HepG2 (cell line): ENCODE results near the gene TLE2. TPM values are rescaled to one million over a fixed set of nuclear protein-coding genes. Genes with fewer than 3 reads are reported as not detected.

Experiments used
- AKAP8 ChIP-seq: sonication (generic); formaldehyde crosslinking; IDR thresholded peaks from 2 replicates; pipeline ENCODE4 v1.5.1; 2020; ENCODE audit warnings: mild to moderate bottlenecking, missing genetic modification reagents
- CREM ChIP-seq, 2 experiments: sonication (generic) in 1 of 2; formaldehyde crosslinking in 1 of 2; IDR thresholded peaks; 2 replicates each; pipeline versions ENCODE4 v1.4.0 to v1.6.1; 2016 to 2020; ENCODE audit warnings: antibody characterized with exemption in 1 of 2, mild to moderate bottlenecking in 1 of 2, missing genetic modification reagents in 1 of 2
- ERF ChIP-seq: IDR thresholded peaks from 2 replicates; pipeline ENCODE4 v1.6.1; 2018; ENCODE audit warnings: missing biosample characterization, missing genetic modification reagents
- FOXO1 ChIP-seq: sonication (generic); formaldehyde crosslinking; IDR thresholded peaks from 2 replicates; pipeline ENCODE4 v1.4.0; 2020; ENCODE audit warnings: missing genetic modification reagents
- GZF1 ChIP-seq: sonication (generic); formaldehyde crosslinking; IDR thresholded peaks from 2 replicates; pipeline ENCODE4 v1.5.1; 2020; ENCODE audit warnings: mild to moderate bottlenecking, missing genetic modification reagents
- MXD4 ChIP-seq: IDR thresholded peaks from 2 replicates; pipeline ENCODE4 v1.6.1; 2016; ENCODE audit warnings: mild to moderate bottlenecking, missing biosample characterization, missing genetic modification reagents
- NFYB ChIP-seq: sonication (generic); formaldehyde crosslinking; IDR thresholded peaks from 2 replicates; pipeline ENCODE4 v1.4.0; 2020; ENCODE audit warnings: missing genetic modification reagents
- POLR2G ChIP-seq: fragments of 200-400 bp; formaldehyde crosslinking; IDR thresholded peaks from 2 replicates; pipeline ENCODE4 v1.6.1; 2018; ENCODE audit warnings: mild to moderate bottlenecking, low read depth, low read length, moderate library complexity
- SMARCE1 ChIP-seq: fragments of 450-650 bp; IDR thresholded peaks from 2 replicates; pipeline ENCODE4 v1.6.1; 2017; ENCODE audit warnings: borderline replicate concordance
- ZBTB7B ChIP-seq: sonication (generic); formaldehyde crosslinking; IDR thresholded peaks from 2 replicates; pipeline ENCODE4 v1.4.0; 2020; ENCODE audit warnings: missing genetic modification reagents
- ZC3H4 ChIP-seq: sonication (generic); formaldehyde crosslinking; IDR thresholded peaks from 2 replicates; pipeline ENCODE4 v1.4.0; 2020; ENCODE audit warnings: missing genetic modification reagents, borderline replicate concordance
- ZHX2 ChIP-seq, 2 experiments: sonication (generic) in 1 of 2; formaldehyde crosslinking in 1 of 2; IDR thresholded peaks; 2 replicates each; pipeline versions ENCODE4 v1.6.1 to v1.9.0; 2014 to 2022; ENCODE audit warnings: antibody characterized with exemption in 1 of 2, borderline replicate concordance in 1 of 2, inconsistent platforms in 1 of 2, low read depth in 1 of 2, missing genetic modification reagents in 1 of 2
- ZNF350 ChIP-seq: sonication (generic); formaldehyde crosslinking; IDR thresholded peaks from 2 replicates; pipeline ENCODE4 v1.4.0; 2020; ENCODE audit warnings: mild to moderate bottlenecking, low read depth, missing genetic modification reagents, borderline replicate concordance
- ZNF501 ChIP-seq: sonication (generic); formaldehyde crosslinking; IDR thresholded peaks from 2 replicates; pipeline ENCODE4 v1.5.1; 2020; ENCODE audit warnings: mild to moderate bottlenecking, moderate library complexity, missing genetic modification reagents
- ZNF629 ChIP-seq: sonication (generic); formaldehyde crosslinking; conservative IDR thresholded peaks from 2 replicates; pipeline ENCODE4 v1.5.0; 2020; ENCODE audit warnings: missing genetic modification reagents
- polyA plus RNA-seq, 8 experiments: library from polyadenylated mRNA; depleted of rRNA in 3 of 8; stranded (reverse) in 7 of 8; unstranded in 1 of 8; fragments of >200 nt; fragmentation: Illumina TruSeq in 4 of 8; extraction: Trizol in 4 of 8; gene quantifications; 2 replicates each; pipeline versions ENCODE4 v1.2.1 to v1.2.3, GENCODE V29; 2011 to 2016; ENCODE audit warnings: low read depth in 4 of 8, missing spikeins in 1 of 8, mixed read lengths in 1 of 8; ENCODE audit not compliant: insufficient read depth in 1 of 8
- total RNA-seq, 5 experiments: library from RNA; depleted of rRNA; stranded (reverse); fragments of >200 nt; fragmentation: Illumina TruSeq; extraction: Trizol; gene quantifications; 2 replicates each; pipeline ENCODE4 v1.2.3, GENCODE V29; 2016; ENCODE audit warnings: low read depth in 1 of 5
- TF ChIP-seq, protein P1 (sequence below): IDR thresholded peaks from 2 replicates; pipeline ENCODE4 v1.6.1; 2016; ENCODE audit warnings: low read depth, control low read depth
- TF ChIP-seq, protein P2 (sequence below), 2 experiments: sonication (generic) in 1 of 2; formaldehyde crosslinking in 1 of 2; IDR thresholded peaks; 2 replicates each; pipeline versions ENCODE4 v1.4.0 to v1.6.1; 2016 to 2020; ENCODE audit warnings: borderline replicate concordance in 1 of 2, low read depth in 1 of 2, mild to moderate bottlenecking in 1 of 2, missing genetic modification reagents in 1 of 2

Gene TLE2
- total and polyA plus RNA-seq, 2 of the 13 experiments (the other 11 are each of a cell fraction or from before 2014, with no cell fraction given) = 0.07 to 0.81 TPM

DNA sequence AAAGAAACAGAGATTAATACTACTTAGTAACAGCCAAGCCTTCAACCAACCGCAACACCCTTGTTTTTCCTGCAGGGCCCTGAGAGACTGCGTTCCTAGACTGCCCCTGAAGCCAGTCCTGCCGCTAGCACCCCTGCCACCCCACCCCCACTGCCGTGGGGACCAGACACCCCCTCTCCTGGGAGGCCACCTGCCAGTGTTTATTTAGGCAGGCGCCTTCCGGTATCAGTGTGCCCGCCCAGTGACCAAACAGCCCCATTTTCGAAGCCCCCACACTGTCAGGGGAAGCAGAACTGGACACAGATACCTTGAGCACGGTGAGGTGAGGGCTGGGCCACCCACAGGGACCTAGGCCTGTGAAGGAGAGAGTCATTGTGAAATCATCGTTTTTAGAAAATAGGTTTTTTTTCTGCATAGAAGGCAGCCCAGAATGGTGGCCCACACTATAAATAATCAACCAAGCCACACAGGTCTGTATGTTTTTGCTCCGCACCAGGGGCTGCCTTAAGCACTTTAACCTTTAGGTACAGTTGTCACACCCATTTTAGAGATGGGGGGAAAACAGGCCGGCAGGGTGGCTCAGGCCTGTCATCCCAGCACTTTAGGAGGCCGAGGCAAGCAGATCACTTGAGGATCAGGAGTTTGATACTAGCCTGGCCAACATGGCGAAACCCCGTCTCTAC, 36.7 kb upstream of the TLE2 start (continued):
- TF ChIP-seq POLR2G = no peak
- peak; percentile 34; the same call in 1 of the 2 replicates for TF ChIP-seq FOXO1 (CRISPR knock-in tag)
- 0 out of 2 replicates have a peak, but pooled peaks have one; percentile 41 for TF ChIP-seq MXD4
- peak; percentile 96 for TF ChIP-seq ZBTB7B
- TF ChIP-seq ZNF629 (CRISPR knock-in tag) = peak; percentile 89
- TF ChIP-seq, protein P1, sequence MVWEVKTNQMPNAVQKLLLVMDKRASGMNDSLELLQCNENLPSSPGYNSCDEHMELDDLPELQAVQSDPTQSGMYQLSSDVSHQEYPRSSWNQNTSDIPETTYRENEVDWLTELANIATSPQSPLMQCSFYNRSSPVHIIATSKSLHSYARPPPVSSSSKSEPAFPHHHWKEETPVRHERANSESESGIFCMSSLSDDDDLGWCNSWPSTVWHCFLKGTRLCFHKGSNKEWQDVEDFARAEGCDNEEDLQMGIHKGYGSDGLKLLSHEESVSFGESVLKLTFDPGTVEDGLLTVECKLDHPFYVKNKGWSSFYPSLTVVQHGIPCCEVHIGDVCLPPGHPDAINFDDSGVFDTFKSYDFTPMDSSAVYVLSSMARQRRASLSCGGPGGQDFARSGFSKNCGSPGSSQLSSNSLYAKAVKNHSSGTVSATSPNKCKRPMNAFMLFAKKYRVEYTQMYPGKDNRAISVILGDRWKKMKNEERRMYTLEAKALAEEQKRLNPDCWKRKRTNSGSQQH (CRISPR knock-in tag) = 0 out of 2 replicates have a peak, but pooled peaks have one; percentile 50
- peak; percentile 76; the same call in 1 of the 2 replicates for TF ChIP-seq ERF
- 0 out of 2 replicates have a peak, but pooled peaks have one; percentile 38 for TF ChIP-seq NFYB
- TF ChIP-seq ZC3H4 (CRISPR knock-in tag) = no peak
- TF ChIP-seq CREM (IDR thresholded peaks at IDR 0.05) = no peak
- TF ChIP-seq CREM (CRISPR knock-in tag; IDR thresholded peaks at IDR 0.05) = no peak
- no peak for TF ChIP-seq SMARCE1
- no peak for TF ChIP-seq GZF1 (CRISPR knock-in tag)
- peak; percentile 39; the same call in 1 of the 2 replicates for TF ChIP-seq ZNF501 (CRISPR knock-in tag)
- peak; percentile 79 for TF ChIP-seq ZNF350 (CRISPR knock-in tag)
- TF ChIP-seq, protein P2, sequence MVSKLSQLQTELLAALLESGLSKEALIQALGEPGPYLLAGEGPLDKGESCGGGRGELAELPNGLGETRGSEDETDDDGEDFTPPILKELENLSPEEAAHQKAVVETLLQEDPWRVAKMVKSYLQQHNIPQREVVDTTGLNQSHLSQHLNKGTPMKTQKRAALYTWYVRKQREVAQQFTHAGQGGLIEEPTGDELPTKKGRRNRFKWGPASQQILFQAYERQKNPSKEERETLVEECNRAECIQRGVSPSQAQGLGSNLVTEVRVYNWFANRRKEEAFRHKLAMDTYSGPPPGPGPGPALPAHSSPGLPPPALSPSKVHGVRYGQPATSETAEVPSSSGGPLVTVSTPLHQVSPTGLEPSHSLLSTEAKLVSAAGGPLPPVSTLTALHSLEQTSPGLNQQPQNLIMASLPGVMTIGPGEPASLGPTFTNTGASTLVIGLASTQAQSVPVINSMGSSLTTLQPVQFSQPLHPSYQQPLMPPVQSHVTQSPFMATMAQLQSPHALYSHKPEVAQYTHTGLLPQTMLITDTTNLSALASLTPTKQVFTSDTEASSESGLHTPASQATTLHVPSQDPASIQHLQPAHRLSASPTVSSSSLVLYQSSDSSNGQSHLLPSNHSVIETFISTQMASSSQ (IDR thresholded peaks at IDR 0.05; ENCODE audit: low read depth) = no peak
- TF ChIP-seq, protein P2 (CRISPR knock-in tag; IDR thresholded peaks at IDR 0.05; ENCODE audit: borderline replicate concordance) = peak; percentile 69; the same call in 1 of the 2 replicates
- TF ChIP-seq AKAP8 (CRISPR knock-in tag) = no peak
- no peak for TF ChIP-seq ZHX2 (IDR thresholded peaks at IDR 0.05; ENCODE audit: low read depth)
- TF ChIP-seq ZHX2 (CRISPR knock-in tag; IDR thresholded peaks at IDR 0.05; ENCODE audit: borderline replicate concordance) = no peak
